22Rv1 (cell line): ENCODE results near the gene SUCLG2.

Source experiments
- CTCF ChIP-seq: fragments of 450-650 bp; IDR thresholded peaks from 2 replicates; pipeline ENCODE4 v1.5.1; 2017; ENCODE audit warnings: mild to moderate bottlenecking
- ZFX ChIP-seq: fragments of 450-650 bp; IDR thresholded peaks from 2 replicates; pipeline ENCODE4 v1.6.1; 2017; ENCODE audit warnings: antibody characterized with exemption, borderline replicate concordance

- TF ChIP-seq CTCF (no peak), ZFX (no peak)
Measured at GRCh38 chr3:67648229-67648628, 6.2 kb downstream of the SUCLG2 start.
